WTC11 (cell line): ENCODE measurements around the gene CYP27A1.

Experiments used
- FOXJ3 ChIP-seq: sonication (generic); formaldehyde crosslinking; IDR thresholded peaks from 2 replicates; pipeline ENCODE4 v1.9.0; 2021; ENCODE audit warnings: missing genetic modification reagents, mild to moderate bottlenecking, borderline replicate concordance
- GRHL2 ChIP-seq: fragments of 250-450 bp; sonication (Bioruptor Pico); IDR thresholded peaks from 2 replicates; pipeline ENCODE4 v1.8.0; 2022; ENCODE audit warnings: mild to moderate bottlenecking, moderate library complexity; ENCODE audit not compliant: insufficient replicate concordance, severe bottlenecking
- JUN ChIP-seq: sonication (generic); formaldehyde crosslinking; IDR thresholded peaks from 2 replicates; pipeline ENCODE4 v1.8.0; 2023; ENCODE audit warnings: mild to moderate bottlenecking, missing genetic modification reagents
- NFYB ChIP-seq: sonication (generic); formaldehyde crosslinking; conservative IDR thresholded peaks from 2 replicates; pipeline ENCODE4 v1.8.0; 2022; ENCODE audit warnings: low read depth, missing genetic modification reagents
- NR1H2 ChIP-seq: sonication (generic); formaldehyde crosslinking; IDR thresholded peaks from 2 replicates; pipeline ENCODE4 v1.9.0; 2021; ENCODE audit warnings: mild to moderate bottlenecking, moderate library complexity, missing genetic modification reagents
- NR2C2 ChIP-seq: sonication (generic); formaldehyde crosslinking; IDR thresholded peaks from 2 replicates; pipeline ENCODE4 v1.8.0; 2022; ENCODE audit warnings: mild to moderate bottlenecking, missing genetic modification reagents
- RELA ChIP-seq: sonication (generic); formaldehyde crosslinking; IDR thresholded peaks from 2 replicates; pipeline ENCODE4 v1.8.1; 2022; ENCODE audit warnings: missing genetic modification reagents, mild to moderate bottlenecking, borderline replicate concordance
- TP53 ChIP-seq: sonication (generic); formaldehyde crosslinking; IDR thresholded peaks from 2 replicates; pipeline ENCODE4 v1.8.1; 2023; ENCODE audit warnings: mild to moderate bottlenecking, missing genetic modification reagents
- ZBTB43 ChIP-seq: sonication (generic); formaldehyde crosslinking; IDR thresholded peaks from 2 replicates; pipeline ENCODE4 v1.8.1; 2023; ENCODE audit warnings: mild to moderate bottlenecking, missing genetic modification reagents
- ZNF317 ChIP-seq: sonication (generic); formaldehyde crosslinking; IDR thresholded peaks from 2 replicates; pipeline ENCODE4 v1.8.1; 2023; ENCODE audit warnings: low read depth, mild to moderate bottlenecking, moderate library complexity, missing genetic modification reagents, borderline replicate concordance
- TF ChIP-seq, protein P1 (sequence below): fragments of 200-600 bp; IDR thresholded peaks from 2 replicates; pipeline ENCODE4 v1.8.0; 2022; ENCODE audit warnings: antibody characterized with exemption
- TF ChIP-seq, protein P2 (sequence below): fragments of 250-450 bp; sonication (Bioruptor Pico); IDR thresholded peaks from 2 replicates; pipeline ENCODE4 v1.9.0; 2021; ENCODE audit warnings: mild to moderate bottlenecking, borderline replicate concordance

DNA sequence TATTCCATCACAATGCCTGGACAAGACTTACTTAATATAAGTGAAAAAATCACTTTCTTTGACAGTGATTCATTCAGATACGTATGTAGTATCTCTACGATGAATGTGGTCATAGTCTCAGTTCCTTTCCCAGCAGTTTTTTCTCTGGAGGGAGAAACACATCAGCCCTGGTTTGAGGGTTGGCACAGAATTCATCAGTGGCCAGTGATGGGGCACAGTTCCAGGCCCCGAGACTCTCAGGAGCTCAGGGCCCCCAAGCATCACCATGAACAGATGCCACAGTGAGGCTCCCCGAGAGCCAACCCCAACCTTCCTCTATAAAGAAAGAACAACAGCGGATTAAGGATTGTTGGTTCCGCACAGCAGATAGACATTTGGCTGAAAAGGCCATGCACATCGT lies 37.1 kb downstream of the CYP27A1 start:
- TF ChIP-seq, protein P1, sequence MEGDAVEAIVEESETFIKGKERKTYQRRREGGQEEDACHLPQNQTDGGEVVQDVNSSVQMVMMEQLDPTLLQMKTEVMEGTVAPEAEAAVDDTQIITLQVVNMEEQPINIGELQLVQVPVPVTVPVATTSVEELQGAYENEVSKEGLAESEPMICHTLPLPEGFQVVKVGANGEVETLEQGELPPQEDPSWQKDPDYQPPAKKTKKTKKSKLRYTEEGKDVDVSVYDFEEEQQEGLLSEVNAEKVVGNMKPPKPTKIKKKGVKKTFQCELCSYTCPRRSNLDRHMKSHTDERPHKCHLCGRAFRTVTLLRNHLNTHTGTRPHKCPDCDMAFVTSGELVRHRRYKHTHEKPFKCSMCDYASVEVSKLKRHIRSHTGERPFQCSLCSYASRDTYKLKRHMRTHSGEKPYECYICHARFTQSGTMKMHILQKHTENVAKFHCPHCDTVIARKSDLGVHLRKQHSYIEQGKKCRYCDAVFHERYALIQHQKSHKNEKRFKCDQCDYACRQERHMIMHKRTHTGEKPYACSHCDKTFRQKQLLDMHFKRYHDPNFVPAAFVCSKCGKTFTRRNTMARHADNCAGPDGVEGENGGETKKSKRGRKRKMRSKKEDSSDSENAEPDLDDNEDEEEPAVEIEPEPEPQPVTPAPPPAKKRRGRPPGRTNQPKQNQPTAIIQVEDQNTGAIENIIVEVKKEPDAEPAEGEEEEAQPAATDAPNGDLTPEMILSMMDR: no peak
- no peak for TF ChIP-seq ZNF317 (CRISPR knock-in tag)
- TF ChIP-seq GRHL2: no peak
- no peak for TF ChIP-seq NFYB (CRISPR knock-in tag)
- TF ChIP-seq FOXJ3: no peak
- no peak for TF ChIP-seq TP53 (CRISPR knock-in tag)
- TF ChIP-seq NR1H2 (CRISPR knock-in tag): no peak
- no peak for TF ChIP-seq JUN
- TF ChIP-seq ZBTB43 (CRISPR knock-in tag): no peak
- TF ChIP-seq NR2C2: no peak
- no peak for TF ChIP-seq RELA (CRISPR knock-in tag)
- TF ChIP-seq, protein P2, sequence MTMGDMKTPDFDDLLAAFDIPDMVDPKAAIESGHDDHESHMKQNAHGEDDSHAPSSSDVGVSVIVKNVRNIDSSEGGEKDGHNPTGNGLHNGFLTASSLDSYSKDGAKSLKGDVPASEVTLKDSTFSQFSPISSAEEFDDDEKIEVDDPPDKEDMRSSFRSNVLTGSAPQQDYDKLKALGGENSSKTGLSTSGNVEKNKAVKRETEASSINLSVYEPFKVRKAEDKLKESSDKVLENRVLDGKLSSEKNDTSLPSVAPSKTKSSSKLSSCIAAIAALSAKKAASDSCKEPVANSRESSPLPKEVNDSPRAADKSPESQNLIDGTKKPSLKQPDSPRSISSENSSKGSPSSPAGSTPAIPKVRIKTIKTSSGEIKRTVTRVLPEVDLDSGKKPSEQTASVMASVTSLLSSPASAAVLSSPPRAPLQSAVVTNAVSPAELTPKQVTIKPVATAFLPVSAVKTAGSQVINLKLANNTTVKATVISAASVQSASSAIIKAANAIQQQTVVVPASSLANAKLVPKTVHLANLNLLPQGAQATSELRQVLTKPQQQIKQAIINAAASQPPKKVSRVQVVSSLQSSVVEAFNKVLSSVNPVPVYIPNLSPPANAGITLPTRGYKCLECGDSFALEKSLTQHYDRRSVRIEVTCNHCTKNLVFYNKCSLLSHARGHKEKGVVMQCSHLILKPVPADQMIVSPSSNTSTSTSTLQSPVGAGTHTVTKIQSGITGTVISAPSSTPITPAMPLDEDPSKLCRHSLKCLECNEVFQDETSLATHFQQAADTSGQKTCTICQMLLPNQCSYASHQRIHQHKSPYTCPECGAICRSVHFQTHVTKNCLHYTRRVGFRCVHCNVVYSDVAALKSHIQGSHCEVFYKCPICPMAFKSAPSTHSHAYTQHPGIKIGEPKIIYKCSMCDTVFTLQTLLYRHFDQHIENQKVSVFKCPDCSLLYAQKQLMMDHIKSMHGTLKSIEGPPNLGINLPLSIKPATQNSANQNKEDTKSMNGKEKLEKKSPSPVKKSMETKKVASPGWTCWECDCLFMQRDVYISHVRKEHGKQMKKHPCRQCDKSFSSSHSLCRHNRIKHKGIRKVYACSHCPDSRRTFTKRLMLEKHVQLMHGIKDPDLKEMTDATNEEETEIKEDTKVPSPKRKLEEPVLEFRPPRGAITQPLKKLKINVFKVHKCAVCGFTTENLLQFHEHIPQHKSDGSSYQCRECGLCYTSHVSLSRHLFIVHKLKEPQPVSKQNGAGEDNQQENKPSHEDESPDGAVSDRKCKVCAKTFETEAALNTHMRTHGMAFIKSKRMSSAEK (CRISPR knock-in tag): no peak
